Neural cell (in vitro differentiated cells): ENCODE data around the gene DOK5. TPM values are rescaled to one million over a fixed set of nuclear protein-coding genes. Genes with fewer than 3 reads are reported as not detected.

Experiments used
- H2AFZ ChIP-seq: fragments of 200-600, 300-800 bp; sonication (generic), shearing (Covaris generic); 2 replicates; pipeline ENCODE4 v1.6.0; 2014; ENCODE audit warnings: low read depth, mild to moderate bottlenecking, antibody characterized with exemption, low read length, moderate library complexity
- H3F3A ChIP-seq: fragments of 200-600 bp; shearing (Covaris generic); 2 replicates; pipeline ENCODE4 v1.6.1; 2016; ENCODE audit warnings: mild to moderate bottlenecking, moderate library complexity, mixed read lengths, antibody characterized with exemption, low read length; ENCODE audit not compliant: insufficient read depth, poor library complexity, severe bottlenecking
- H3K27ac ChIP-seq: fragments of 200-600, 300-800 bp; sonication (generic), shearing (Covaris generic); 2 replicates; pipeline ENCODE4 v1.5.1; 2014; ENCODE audit warnings: mild to moderate bottlenecking, low read length, moderate library complexity
- H3K27me3 ChIP-seq: fragments of 300-800, 200-600 bp; sonication (generic), shearing (Covaris generic); 2 replicates; pipeline ENCODE4 v1.6.0; 2014; ENCODE audit warnings: mild to moderate bottlenecking, low read depth, low read length, moderate library complexity; ENCODE audit not compliant: insufficient read depth
- H3K36me3 ChIP-seq: fragments of 300-800, 200-600 bp; sonication (generic), shearing (Covaris generic); 2 replicates; pipeline ENCODE4 v1.5.1; 2014; ENCODE audit warnings: mild to moderate bottlenecking, antibody characterized with exemption, low read length, moderate library complexity; ENCODE audit not compliant: insufficient read depth
- H3K4me2 ChIP-seq: fragments of 300-800, 200-600 bp; sonication (generic), shearing (Covaris generic); 2 replicates; pipeline ENCODE4 v1.6.0; 2014; ENCODE audit warnings: mild to moderate bottlenecking, low read length
- H3K4me3 ChIP-seq: fragments of 300-800, 200-600 bp; sonication (generic), shearing (Covaris generic); 2 replicates; pipeline ENCODE4 v1.5.1; 2014; ENCODE audit warnings: mild to moderate bottlenecking, low read length, moderate library complexity
- H3K79me2 ChIP-seq: fragments of 200-600 bp; shearing (Covaris generic); replicated peaks from 2 replicates; pipeline ENCODE4 v1.6.0; 2014; ENCODE audit warnings: mild to moderate bottlenecking, low read length, moderate library complexity; ENCODE audit not compliant: insufficient read depth
- H3K9ac ChIP-seq: fragments of 300-800, 200-600 bp; sonication (generic), shearing (Covaris generic); 2 replicates; pipeline ENCODE4 v1.6.1; 2016; ENCODE audit warnings: mild to moderate bottlenecking, low read length, mixed read lengths
- H3K9me2 ChIP-seq: fragments of 200-600 bp; shearing (Covaris generic); 2 replicates; pipeline ENCODE4 v1.6.1; 2016; ENCODE audit warnings: mild to moderate bottlenecking, low read length, mixed read lengths; ENCODE audit not compliant: insufficient read depth
- H3K9me3 ChIP-seq: fragments of 200-600, 300-800 bp; sonication (generic), shearing (Covaris generic); 2 replicates; pipeline ENCODE4 v1.6.1; 2016; ENCODE audit warnings: mild to moderate bottlenecking, mixed run types, low read length, moderate library complexity, mixed read lengths
- H4K20me1 ChIP-seq: fragments of 200-600 bp; shearing (Covaris generic); 2 replicates; pipeline ENCODE4 v1.6.1; 2016; ENCODE audit warnings: mild to moderate bottlenecking, mixed run types; ENCODE audit not compliant: insufficient read depth
- CTCF ChIP-seq: fragments of 450-650 bp; IDR thresholded peaks from 2 replicates; pipeline ENCODE4 v1.5.1; 2014; ENCODE audit warnings: antibody characterized with exemption, mild to moderate bottlenecking, moderate library complexity; ENCODE audit not compliant: poor library complexity, severe bottlenecking
- EP300 ChIP-seq: fragments of 450-650 bp; conservative IDR thresholded peaks from 2 replicates; pipeline ENCODE4 v1.6.1; 2014; ENCODE audit warnings: antibody characterized with exemption, mild to moderate bottlenecking, moderate library complexity; ENCODE audit not compliant: poor library complexity, severe bottlenecking
- EZH2 ChIP-seq: fragments of 200-600, 300-800 bp; shearing (Covaris generic), sonication (generic); IDR thresholded peaks from 2 replicates; pipeline ENCODE4 v1.6.1; 2014; ENCODE audit warnings: antibody characterized with exemption, low read length, borderline replicate concordance, mild to moderate bottlenecking; ENCODE audit not compliant: insufficient read depth, poor library complexity, severe bottlenecking
- MXI1 ChIP-seq: fragments of 450-650 bp; conservative IDR thresholded peaks from 2 replicates; pipeline ENCODE4 v1.6.1; 2014; ENCODE audit warnings: antibody characterized with exemption, mild to moderate bottlenecking; ENCODE audit not compliant: poor library complexity, severe bottlenecking
- POLR2AphosphoS5 ChIP-seq: IDR thresholded peaks from 2 replicates; pipeline ENCODE4 v1.6.1; 2012
- RAD21 ChIP-seq: fragments of 450-650 bp; conservative IDR thresholded peaks from 2 replicates; pipeline ENCODE4 v1.6.1; 2014; ENCODE audit warnings: antibody characterized with exemption, mild to moderate bottlenecking, moderate library complexity
- REST ChIP-seq: IDR thresholded peaks from 2 replicates; pipeline ENCODE4 v1.6.1; 2012; ENCODE audit warnings: borderline replicate concordance
- SMC3 ChIP-seq: fragments of 450-650 bp; conservative IDR thresholded peaks from 2 replicates; pipeline ENCODE4 v1.6.1; 2014; ENCODE audit warnings: antibody characterized with exemption, mild to moderate bottlenecking, moderate library complexity; ENCODE audit not compliant: poor library complexity
- TAF1 ChIP-seq: IDR thresholded peaks from 2 replicates; pipeline ENCODE4 v1.6.1; 2012; ENCODE audit warnings: low read depth
- polyA plus RNA-seq: library from polyadenylated mRNA; depleted of rRNA; stranded (reverse); fragments of >200 nt; gene quantifications from 2 replicates; pipeline ENCODE4 v1.2.3, GENCODE V29; 2014

DOK5 gene
- polyA plus RNA-seq, 1 donor from 2014 or later, result 4.6 TPM

GRCh38 chr20:54517241-54517975 is 42.0 kb downstream of the DOK5 start:
- H4K20me1 ChIP-seq, result no peaks in the 10 kb centered on the region
- H3K9me2 ChIP-seq, result no peaks in the 10 kb centered on the region
- no peaks in the 10 kb centered on the region for H3F3A ChIP-seq
- no peak overlapping the region for H2AFZ ChIP-seq
- no peak overlapping the region for H3K9ac ChIP-seq
- no peak overlapping the region for H3K27ac ChIP-seq
- no peaks in the 10 kb centered on the region for H3K36me3 ChIP-seq
- H3K27me3 ChIP-seq, result no peaks in the 10 kb centered on the region
- no peaks in the 10 kb centered on the region for H3K79me2 ChIP-seq
- no peak for TF ChIP-seq POLR2AphosphoS5
- TF ChIP-seq EP300, result no peak
- no peaks in the 10 kb centered on the region for H3K9me3 ChIP-seq
- no peak overlapping the region for H3K4me2 ChIP-seq
- no peak overlapping the region for H3K4me3 ChIP-seq

GRCh38 chr20:54524849-54525248 is 49.5 kb downstream of the DOK5 start:
- Histone ChIP-seq H3K27ac (no peak overlapping the region), H2AFZ (no peak overlapping the region)
- no peak for TF ChIP-seq EZH2
- TF ChIP-seq POLR2AphosphoS5, result no peak
- TF ChIP-seq REST, result no peak
- TF ChIP-seq MXI1, result no peak
- TF ChIP-seq RAD21, result no peak
- TF ChIP-seq EP300, result no peak

DNA sequence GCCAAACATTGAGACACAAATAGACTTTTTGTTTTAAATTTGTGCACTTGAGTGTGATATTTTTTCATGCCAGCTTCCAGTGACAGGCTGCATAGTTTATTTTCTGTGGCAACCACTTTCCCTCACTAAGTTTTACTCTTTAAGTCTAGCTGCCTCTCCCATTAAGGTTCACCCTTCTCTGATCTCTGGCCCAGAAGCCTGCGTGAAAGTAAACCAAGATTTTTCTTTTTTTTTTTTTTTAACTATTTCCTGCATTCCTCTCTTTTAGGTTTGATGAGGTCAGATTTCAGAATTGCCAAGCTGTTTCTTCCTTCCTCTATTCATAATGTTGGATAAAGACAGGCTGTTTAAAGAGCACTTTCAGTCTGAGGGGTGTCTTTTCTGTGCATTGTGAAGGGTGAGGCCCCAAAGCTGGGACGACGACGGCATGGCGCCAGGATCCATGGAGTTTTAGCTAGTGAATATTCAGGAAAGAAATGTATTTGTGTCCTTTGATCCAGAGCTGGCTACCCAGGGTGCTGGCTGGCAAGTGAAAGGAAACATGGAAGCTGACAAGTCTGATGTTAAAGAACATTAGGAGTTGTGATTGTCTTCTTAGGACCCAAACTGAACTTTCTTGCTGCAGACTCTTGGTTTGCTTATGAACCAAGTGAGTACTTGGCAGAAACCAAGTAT is 50.7 kb downstream of the DOK5 start:
- H3K4me2 ChIP-seq, result no peak overlapping the region
- no peaks in the 10 kb centered on the region for H3K79me2 ChIP-seq
- H3K4me3 ChIP-seq, result no peak overlapping the region
- H3F3A ChIP-seq, result no peaks in the 10 kb centered on the region
- H3K9me3 ChIP-seq, result no peaks in the 10 kb centered on the region
- no peak overlapping the region for H2AFZ ChIP-seq
- no peak overlapping the region for H3K9ac ChIP-seq
- H3K27me3 ChIP-seq, result no peaks in the 10 kb centered on the region
- no peaks in the 10 kb centered on the region for H3K9me2 ChIP-seq
- TF ChIP-seq POLR2AphosphoS5, result no peak
- TF ChIP-seq REST, result no peak
- no peak for TF ChIP-seq CTCF
- TF ChIP-seq EZH2, result no peak
- no peak for TF ChIP-seq SMC3
- no peak for TF ChIP-seq RAD21
- no peak for TF ChIP-seq EP300
- no peak for TF ChIP-seq MXI1
- TF ChIP-seq TAF1, result no peak
- no peaks in the 10 kb centered on the region for H4K20me1 ChIP-seq
- no peak overlapping the region for H3K27ac ChIP-seq
- H3K36me3 ChIP-seq, result no peaks in the 10 kb centered on the region

More at GRCh38 chr20:54524849-54525248, 49.5 kb downstream of the DOK5 start:
- no peaks in the 10 kb centered on the region for H3K9me2 ChIP-seq
- no peaks in the 10 kb centered on the region for H3K27me3 ChIP-seq
- H3K9me3 ChIP-seq, result no peaks in the 10 kb centered on the region
- H3F3A ChIP-seq, result no peaks in the 10 kb centered on the region
- no peak overlapping the region for H3K9ac ChIP-seq
- H4K20me1 ChIP-seq, result no peaks in the 10 kb centered on the region
- no peak overlapping the region for H3K4me3 ChIP-seq
- no peaks in the 10 kb centered on the region for H3K36me3 ChIP-seq
- H3K4me2 ChIP-seq, result no peak overlapping the region
- H3K79me2 ChIP-seq, result no peaks in the 10 kb centered on the region
